ENCODE measurements around the gene AP1B1.

Gene AP1B1

DNA sequence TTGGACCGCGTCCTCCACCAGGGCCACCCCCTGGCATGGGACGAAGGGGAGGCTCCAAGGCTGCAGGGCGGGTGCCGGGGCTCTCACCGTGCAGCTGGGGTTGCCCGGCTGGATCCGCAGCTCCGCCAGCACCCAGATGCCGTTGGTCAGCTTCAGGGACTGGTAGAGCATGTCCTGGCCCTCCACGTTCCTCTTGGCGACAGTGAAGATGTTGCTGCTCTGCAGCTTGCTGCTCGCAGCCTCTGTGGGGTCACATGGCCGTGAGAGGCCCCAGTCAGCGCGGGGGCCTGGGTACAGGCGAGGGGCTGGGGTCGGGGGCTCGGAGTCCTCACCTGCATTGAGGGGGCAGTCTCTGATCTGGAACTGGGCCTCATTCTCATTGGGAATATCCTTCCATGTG lies 58.1 kb downstream of the AP1B1 start:
- DNase-seq (ENCODE audit: low spot score), result no peak
- TF ChIP-seq, protein P1, sequence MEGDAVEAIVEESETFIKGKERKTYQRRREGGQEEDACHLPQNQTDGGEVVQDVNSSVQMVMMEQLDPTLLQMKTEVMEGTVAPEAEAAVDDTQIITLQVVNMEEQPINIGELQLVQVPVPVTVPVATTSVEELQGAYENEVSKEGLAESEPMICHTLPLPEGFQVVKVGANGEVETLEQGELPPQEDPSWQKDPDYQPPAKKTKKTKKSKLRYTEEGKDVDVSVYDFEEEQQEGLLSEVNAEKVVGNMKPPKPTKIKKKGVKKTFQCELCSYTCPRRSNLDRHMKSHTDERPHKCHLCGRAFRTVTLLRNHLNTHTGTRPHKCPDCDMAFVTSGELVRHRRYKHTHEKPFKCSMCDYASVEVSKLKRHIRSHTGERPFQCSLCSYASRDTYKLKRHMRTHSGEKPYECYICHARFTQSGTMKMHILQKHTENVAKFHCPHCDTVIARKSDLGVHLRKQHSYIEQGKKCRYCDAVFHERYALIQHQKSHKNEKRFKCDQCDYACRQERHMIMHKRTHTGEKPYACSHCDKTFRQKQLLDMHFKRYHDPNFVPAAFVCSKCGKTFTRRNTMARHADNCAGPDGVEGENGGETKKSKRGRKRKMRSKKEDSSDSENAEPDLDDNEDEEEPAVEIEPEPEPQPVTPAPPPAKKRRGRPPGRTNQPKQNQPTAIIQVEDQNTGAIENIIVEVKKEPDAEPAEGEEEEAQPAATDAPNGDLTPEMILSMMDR (IDR thresholded peaks at IDR 0.05; ENCODE audit: extremely low read depth, missing control alignments), result no peak

DNA sequence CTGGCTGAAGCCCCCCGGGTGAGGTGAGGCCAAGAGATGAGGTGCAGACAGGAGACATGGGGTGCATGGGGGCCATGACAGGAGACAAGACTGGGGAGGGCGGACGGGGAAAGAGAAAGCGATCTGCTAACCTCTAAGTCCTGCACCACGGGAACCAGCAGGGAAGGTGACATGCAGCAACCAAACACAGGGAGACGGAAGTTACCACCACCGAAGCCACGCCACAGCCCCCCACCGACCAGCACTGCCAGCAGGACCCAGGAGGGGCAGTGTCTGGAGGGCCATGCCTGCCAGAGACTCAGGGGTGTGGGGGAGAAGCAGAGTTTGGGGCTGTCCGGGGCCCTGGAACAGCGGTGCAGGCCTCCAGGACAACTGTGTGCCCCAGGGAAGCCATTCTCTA lies 58.8 kb downstream of the AP1B1 start:
- DNase-seq (ENCODE audit: low spot score), result no peak
- TF ChIP-seq, protein P1 (IDR thresholded peaks at IDR 0.05; ENCODE audit: extremely low read depth, missing control alignments), result no peak

DNA sequence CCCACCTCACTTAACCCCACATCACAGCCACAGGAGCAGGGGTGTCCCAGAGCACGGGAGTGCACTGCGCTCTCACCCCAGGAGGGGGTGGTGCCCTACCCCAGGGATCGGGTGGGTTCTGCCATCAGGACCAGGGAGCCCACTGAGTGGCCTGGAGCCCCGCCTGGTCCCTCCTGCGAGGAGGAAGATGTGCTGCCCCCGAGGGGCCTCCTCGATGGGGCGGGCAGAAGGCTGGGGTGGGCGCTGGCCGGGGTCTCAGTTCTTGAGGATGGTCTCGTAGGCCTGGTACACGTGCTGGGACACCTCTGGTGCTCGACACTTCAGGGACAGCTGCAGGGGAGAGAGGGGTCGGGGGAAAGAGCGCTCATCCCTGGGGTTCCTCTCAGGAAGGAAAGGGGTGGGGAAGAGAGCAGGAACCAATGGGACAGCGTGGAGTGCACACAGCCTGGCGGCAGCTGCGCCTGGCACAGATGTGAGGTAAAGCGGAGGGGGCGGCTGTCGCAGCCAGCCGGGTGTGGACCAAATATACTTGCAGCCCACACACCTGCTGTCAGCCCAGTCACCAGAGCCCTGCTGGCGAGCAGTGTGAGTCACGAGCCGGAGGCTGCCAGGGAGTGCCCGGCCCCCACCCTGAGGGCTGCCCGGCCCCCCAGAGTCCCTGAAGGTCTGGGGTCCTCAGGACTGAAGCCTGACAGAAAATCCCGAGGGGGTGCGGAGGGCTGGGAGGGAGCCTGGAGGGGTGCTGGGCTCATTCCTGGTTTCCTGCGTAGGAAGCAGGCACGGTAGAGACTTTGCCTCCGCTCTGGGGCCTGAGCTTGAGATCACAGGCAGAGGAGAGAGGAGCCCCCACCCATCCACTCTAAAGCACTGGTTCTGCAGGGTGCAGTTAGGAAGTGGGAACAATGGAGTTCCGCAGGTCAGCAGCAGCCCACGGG lies 59.5 kb downstream of the AP1B1 start:
- TF ChIP-seq, protein P1 (IDR thresholded peaks at IDR 0.05; ENCODE audit: extremely low read depth, missing control alignments), result no peak
- no peak for DNase-seq (ENCODE audit: low spot score)

DNA sequence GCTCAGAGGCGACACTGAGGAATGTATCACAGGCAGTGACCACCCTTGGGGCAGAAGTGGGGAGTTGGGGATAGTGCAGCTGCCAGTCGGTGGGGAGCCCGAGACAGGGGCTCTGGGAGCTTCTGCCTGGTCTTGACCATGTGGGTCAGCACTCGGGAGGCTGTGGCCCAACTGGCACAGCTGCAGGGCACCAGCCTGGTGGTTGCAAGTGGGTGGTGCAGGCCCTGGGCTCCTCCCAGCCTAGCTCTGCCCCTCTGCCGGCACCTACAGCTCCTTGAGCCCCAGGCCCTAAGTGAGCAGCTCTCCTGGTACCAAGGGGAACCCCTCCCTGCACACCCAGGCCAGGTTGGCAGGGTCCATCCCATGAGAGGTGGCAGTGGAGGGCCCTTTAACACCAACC lies 60.3 kb downstream of the AP1B1 start:
- TF ChIP-seq, protein P1 (IDR thresholded peaks at IDR 0.05; ENCODE audit: extremely low read depth, missing control alignments), result no peak
- DNase-seq (ENCODE audit: low spot score), result no peak

DNA sequence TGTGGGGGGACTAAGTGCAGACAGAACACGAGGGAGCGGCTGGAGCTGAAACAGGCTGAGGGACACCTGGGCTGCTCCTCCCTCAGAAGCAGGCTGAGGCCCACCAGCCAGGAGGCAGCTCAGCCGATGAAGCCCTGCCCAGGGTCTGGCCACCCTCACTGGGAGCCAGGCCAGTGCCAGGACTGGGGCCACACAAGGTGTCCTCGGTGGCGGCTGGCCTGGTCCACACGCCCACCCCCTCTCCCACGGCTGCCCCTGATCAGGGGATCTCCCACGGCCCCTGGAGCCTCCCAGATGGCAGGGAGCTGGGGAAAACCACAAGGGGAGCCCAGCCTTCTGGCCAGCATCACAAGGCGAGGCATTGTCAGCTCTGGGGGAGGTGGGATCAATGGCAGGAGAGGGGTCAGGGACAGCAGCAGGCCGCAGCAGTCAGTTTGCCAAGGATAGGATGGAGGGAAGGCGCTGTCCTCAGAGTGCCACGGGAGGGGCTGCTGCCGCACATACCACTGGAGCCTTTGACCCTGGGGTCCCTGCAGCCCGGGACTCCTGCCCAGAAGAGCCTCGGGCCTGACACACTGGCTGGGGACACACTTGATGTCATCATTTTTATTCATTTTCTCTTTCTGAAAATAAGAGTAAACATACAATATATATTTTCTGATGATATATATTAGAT lies 61.1 kb downstream of the AP1B1 start:
- DNase-seq (ENCODE audit: low spot score), result no peak
- TF ChIP-seq, protein P1 (IDR thresholded peaks at IDR 0.05; ENCODE audit: extremely low read depth, missing control alignments), result no peak

DNA sequence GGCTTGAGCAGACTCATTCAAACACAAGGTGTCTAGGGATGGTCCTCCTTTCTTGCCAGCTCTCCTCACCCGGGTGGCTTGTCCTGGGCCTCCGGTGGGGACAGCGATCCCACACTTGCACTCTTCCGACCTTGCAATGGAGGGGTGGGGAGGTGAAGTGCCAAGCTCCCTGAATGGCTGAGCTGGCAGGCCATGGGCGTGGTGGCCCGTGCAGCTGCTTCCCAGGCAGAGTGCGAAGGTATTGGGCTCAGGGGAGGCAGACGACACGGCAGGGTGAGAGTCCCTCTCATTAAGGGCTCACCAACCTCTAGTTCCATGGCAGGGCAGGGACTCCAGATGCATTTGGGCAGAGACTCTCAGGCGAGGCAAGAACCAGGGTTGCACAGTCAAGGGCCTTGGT lies 61.9 kb downstream of the AP1B1 start:
- TF ChIP-seq, protein P1 (IDR thresholded peaks at IDR 0.05; ENCODE audit: extremely low read depth, missing control alignments), result no peak
- DNase-seq (ENCODE audit: low spot score), result no peak

DNA sequence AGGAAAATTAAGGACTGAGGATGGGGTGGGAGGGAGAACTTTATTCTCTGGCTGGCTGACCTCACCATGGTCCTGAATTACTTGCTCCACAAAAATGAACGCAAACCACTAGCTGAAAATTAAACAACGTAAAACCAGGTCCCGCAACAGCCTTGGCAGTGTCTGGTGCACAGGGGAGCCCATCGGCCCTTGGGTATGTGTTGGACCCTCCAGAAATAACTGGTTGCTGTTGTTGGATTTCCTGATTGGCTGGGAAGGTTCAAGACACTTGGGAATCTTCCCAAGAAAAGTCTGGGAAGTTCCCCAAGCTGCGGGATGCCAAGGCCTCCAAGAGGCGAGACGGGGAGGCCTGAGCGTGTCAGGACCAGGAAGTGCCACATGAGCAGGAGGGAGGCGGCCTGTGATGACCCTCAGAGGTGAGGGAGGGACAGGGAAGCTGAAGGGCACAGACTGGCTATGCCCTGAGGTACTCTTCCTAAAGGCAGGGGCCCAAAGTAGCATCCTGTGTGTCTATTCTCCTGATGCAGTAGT lies 62.5 kb downstream of the AP1B1 start:
- TF ChIP-seq, protein P1 (IDR thresholded peaks at IDR 0.05; ENCODE audit: extremely low read depth, missing control alignments), result no peak
- DNase-seq (ENCODE audit: low spot score), result no peak
